Measurements from ENCODE around the gene DDX4.
"Not testable (repeated sequence)": the region's sequence is repeated elsewhere in the genome, so short reads cannot be mapped to it uniquely, and the experiment has no call there.

The DDX4 gene

DNA sequence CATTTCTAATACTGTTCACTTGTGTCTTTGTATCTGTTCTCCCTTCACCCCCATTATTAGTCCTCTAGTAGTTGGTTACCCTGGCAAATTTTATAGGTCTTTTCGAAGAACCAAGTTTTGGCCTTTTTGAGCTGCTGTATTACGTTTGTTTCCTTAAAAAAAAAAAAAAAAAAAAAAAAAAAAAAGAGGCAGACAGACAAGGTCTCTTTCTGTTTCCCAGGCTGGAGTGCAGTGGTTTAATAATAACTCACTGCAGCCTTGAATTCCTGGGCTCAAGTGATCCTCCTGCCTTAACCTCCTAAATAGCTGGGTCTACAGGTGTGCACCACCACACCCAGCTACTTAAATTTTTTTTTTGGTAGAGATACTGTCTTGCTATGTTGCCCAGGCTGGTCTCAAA is 20.9 kb downstream of the DDX4 start:
- no peak overlapping the region for H3K27ac ChIP-seq (ENCODE audit: extremely low read depth, low read depth, low read length)
- H3K36me3 ChIP-seq (ENCODE audit: control insufficient read depth in 2 of 2, insufficient read depth in 1 of 2, low read length in 2 of 2): no peaks in the 10 kb centered on the region
- no peaks in the 10 kb centered on the region for H3K4me1 ChIP-seq (ENCODE audit: control insufficient read depth, insufficient read depth, low read length)
- no peaks in the 10 kb centered on the region for H3K9me3 ChIP-seq (ENCODE audit: control insufficient read depth, insufficient read depth, low read depth, low read length)
- no peak overlapping the region for H3K4me3 ChIP-seq (ENCODE audit: low read depth, low read length)
- CTCF ChIA-PET: interaction anchor here (0.7 kb wide), 1 partner anchor 543 kb away, joined by 4 read pairs; no protein-coding TSS in a partner anchor
- POLR2A ChIA-PET: no interaction called here
- TF ChIP-seq ZNF670 (tag by site-specific recombination; IDR thresholded peaks at IDR 0.05; ENCODE audit: low read depth): no peak
- TF ChIP-seq ZNF791 (tag by site-specific recombination; IDR thresholded peaks at IDR 0.05): no peak
- TF ChIP-seq ZNF174 (tag by site-specific recombination; IDR thresholded peaks at IDR 0.05): no peak
- TF ChIP-seq ZNF521 (tag by site-specific recombination; IDR thresholded peaks at IDR 0.05): no peak
- TF ChIP-seq RBAK (tag by site-specific recombination; IDR thresholded peaks at IDR 0.05): no peak
- TF ChIP-seq SCRT2 (tag by site-specific recombination; IDR thresholded peaks at IDR 0.05): no peak
- no peak for TF ChIP-seq TCF7L2 (IDR thresholded peaks at IDR 0.05; ENCODE audit: borderline replicate concordance, low read depth, low read length)
- TF ChIP-seq ZNF366 (tag by site-specific recombination; conservative IDR thresholded peaks at IDR 0.05): no peak
- TF ChIP-seq ZNF843 (tag by site-specific recombination; IDR thresholded peaks at IDR 0.05): no peak
- TF ChIP-seq ZNF394 (tag by site-specific recombination; IDR thresholded peaks at IDR 0.05; ENCODE audit: borderline replicate concordance): no peak

DNA sequence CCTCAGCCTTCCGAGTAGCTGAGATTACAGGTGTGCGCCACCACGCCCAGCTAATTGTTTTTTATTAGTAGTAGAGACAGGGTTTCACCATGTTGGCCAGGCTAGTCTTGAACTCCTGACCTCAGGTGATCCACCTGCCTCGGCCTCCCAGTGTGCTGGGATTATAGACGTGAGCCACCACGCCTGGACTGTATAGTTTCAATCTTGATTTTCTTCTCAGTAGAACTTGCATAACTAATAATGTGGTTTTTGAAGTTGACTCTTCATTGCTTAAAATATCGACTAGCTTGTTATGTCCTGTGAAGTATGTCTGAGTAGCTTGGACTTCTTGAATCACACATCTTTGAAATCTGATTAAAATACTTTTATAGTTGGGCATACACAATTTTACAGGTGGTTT is 23.9 kb downstream of the DDX4 start:
- H3K36me3 ChIP-seq (ENCODE audit: control insufficient read depth in 2 of 2, insufficient read depth in 1 of 2, low read length in 2 of 2); POLR2A ChIA-PET; H3K4me3 ChIP-seq (ENCODE audit: low read depth, low read length); H3K27ac ChIP-seq (ENCODE audit: extremely low read depth, low read depth, low read length); H3K9me3 ChIP-seq (ENCODE audit: control insufficient read depth, insufficient read depth, low read depth, low read length); H3K4me1 ChIP-seq (ENCODE audit: control insufficient read depth, insufficient read depth, low read length): not testable (repeated sequence)
- CTCF ChIA-PET: interaction anchor here (1.1 kb wide), 1 partner anchor 29 kb away, joined by 3 read pairs; no protein-coding TSS in a partner anchor

DNA sequence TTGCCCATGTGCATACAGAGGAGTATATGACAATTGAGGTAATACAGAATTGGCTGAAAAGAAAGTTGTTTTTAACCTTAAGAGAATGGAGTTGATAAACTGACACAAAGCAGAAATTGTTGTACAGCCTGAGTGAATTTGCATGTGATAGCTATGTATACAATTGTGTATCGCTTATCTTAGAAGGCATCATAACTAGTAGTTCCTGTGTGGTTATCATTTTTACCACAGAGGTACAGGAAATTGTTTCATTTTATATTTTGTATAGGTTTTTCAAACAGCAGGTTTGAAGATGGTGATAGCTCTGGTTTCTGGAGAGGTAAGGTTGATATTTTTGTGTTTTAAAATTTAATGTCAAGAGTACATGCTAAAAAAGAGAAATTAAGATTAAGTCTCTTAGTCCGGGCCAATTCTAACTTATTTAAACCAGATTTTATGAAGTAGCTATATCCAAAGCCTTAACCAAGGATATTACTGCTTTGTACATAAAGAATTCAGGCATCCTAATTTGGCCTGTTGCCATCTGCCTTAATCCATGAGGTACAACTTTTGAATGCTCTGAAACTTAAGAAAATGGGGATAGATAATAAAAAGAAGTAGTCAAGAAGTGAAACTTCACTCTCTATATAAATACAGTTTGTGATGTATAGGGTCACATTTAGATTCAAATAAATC is 26.0 kb downstream of the DDX4 start:
- Histone ChIP-seq H3K27ac (ENCODE audit: extremely low read depth, low read depth, low read length) (no peak overlapping the region), H3K9me3 (ENCODE audit: control insufficient read depth, insufficient read depth, low read depth, low read length) (no peaks in the 10 kb centered on the region), H3K4me3 (ENCODE audit: low read depth, low read length) (no peak overlapping the region), H3K36me3 (ENCODE audit: control insufficient read depth in 2 of 2, insufficient read depth in 1 of 2, low read length in 2 of 2) (no peaks in the 10 kb centered on the region), H3K4me1 (ENCODE audit: control insufficient read depth, insufficient read depth, low read length) (no peaks in the 10 kb centered on the region)
- POLR2A ChIA-PET: no interaction called here
- TF ChIP-seq HOXA7 (CRISPR knock-in tag; IDR thresholded peaks at IDR 0.05; ENCODE audit: borderline replicate concordance): no peak
- TF ChIP-seq ZNF23 (tag by site-specific recombination; IDR thresholded peaks at IDR 0.05; ENCODE audit: borderline replicate concordance): no peak
- TF ChIP-seq, protein P1, sequence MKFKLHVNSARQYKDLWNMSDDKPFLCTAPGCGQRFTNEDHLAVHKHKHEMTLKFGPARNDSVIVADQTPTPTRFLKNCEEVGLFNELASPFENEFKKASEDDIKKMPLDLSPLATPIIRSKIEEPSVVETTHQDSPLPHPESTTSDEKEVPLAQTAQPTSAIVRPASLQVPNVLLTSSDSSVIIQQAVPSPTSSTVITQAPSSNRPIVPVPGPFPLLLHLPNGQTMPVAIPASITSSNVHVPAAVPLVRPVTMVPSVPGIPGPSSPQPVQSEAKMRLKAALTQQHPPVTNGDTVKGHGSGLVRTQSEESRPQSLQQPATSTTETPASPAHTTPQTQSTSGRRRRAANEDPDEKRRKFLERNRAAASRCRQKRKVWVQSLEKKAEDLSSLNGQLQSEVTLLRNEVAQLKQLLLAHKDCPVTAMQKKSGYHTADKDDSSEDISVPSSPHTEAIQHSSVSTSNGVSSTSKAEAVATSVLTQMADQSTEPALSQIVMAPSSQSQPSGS (tag by site-specific recombination; IDR thresholded peaks at IDR 0.05; ENCODE audit: low read depth): no peak
- no peak for TF ChIP-seq ZNF157 (tag by site-specific recombination; IDR thresholded peaks at IDR 0.05)
- TF ChIP-seq ZNF785 (tag by site-specific recombination; IDR thresholded peaks at IDR 0.05): no peak
- TF ChIP-seq TCF7L2 (IDR thresholded peaks at IDR 0.05; ENCODE audit: borderline replicate concordance, low read depth, low read length): no peak
- CTCF ChIA-PET: interaction anchor here (0.7 kb wide), 2 partner anchors 9 to 325 kb away, joined by 3 read pairs; no protein-coding TSS in a partner anchor

DNA sequence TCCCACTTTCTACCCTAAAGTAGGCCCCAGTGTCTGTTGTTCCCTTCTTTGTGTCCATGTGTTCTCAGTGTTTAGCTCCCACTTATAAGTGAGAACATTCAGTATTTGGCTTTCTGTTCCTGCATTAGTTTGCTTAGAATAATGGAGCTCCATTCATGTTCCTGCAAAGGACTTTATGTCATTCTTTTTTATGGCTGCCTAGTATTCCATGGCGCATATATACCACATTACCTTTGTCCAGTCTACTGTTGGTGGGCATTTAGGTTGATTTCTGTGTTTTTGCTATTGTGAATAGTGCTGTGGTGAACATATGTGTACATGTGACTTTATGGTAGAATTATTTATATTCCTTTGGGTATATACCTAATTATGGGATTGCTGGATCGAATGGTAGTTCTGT is 30.4 kb downstream of the DDX4 start:
- Histone ChIP-seq H3K36me3 (ENCODE audit: control insufficient read depth in 2 of 2, insufficient read depth in 1 of 2, low read length in 2 of 2) (no peaks in the 10 kb centered on the region), H3K9me3 (ENCODE audit: control insufficient read depth, insufficient read depth, low read depth, low read length) (no peaks in the 10 kb centered on the region), H3K4me1 (ENCODE audit: control insufficient read depth, insufficient read depth, low read length) (peaks cover 5% of the 10 kb centered on the region; the same call in 1 of the 2 replicates), H3K4me3 (ENCODE audit: low read depth, low read length) (no peak overlapping the region), H3K27ac (ENCODE audit: extremely low read depth, low read depth, low read length) (no peak overlapping the region)
- CTCF ChIA-PET: interaction anchor here (0.6 kb wide), 1 partner anchor 1216 kb away, joined by 3 read pairs; no protein-coding TSS in a partner anchor
- POLR2A ChIA-PET: no interaction called here
- peak; percentile 61 for TF ChIP-seq ZNF146 (tag by site-specific recombination; IDR thresholded peaks at IDR 0.05)
- TF ChIP-seq, protein P2, sequence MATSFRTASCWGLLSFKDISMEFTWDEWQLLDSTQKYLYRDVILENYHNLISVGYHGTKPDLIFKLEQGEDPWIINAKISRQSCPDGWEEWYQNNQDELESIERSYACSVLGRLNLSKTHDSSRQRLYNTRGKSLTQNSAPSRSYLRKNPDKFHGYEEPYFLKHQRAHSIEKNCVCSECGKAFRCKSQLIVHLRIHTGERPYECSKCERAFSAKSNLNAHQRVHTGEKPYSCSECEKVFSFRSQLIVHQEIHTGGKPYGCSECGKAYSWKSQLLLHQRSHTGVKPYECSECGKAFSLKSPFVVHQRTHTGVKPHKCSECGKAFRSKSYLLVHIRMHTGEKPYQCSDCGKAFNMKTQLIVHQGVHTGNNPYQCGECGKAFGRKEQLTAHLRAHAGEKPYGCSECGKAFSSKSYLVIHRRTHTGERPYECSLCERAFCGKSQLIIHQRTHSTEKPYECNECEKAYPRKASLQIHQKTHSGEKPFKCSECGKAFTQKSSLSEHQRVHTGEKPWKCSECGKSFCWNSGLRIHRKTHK (tag by site-specific recombination; IDR thresholded peaks at IDR 0.05): no peak
- no peak for TF ChIP-seq ZNF416 (tag by site-specific recombination; IDR thresholded peaks at IDR 0.05)

Data from HEK293 (cell line).